Measurements from ENCODE around the gene CLCN1. TPM values are rescaled to one million over a fixed set of nuclear protein-coding genes. Genes with fewer than 3 reads are reported as not detected.
A peak's percentile ranks its signal among the peaks of the same experiment; 100 is the strongest.

Gene CLCN1
- total RNA-seq, 4 donors from 2014 or later: not detected

GRCh38 chr7:143372070-143372469 lies 56.2 kb downstream of the CLCN1 start:
- intact Hi-C loops (cut with DNase I): no loop called here
- TF ChIP-seq POLR2A (IDR thresholded peaks at IDR 0.05): no peak
- TF ChIP-seq CTCF (IDR thresholded peaks at IDR 0.05): no peak
- Histone ChIP-seq H3K4me3 (replicated peaks in 1 of 3) (no peak overlapping the region), H3K9me3 (no peaks in the 10 kb centered on the region), H3K4me1 (no peaks in the 10 kb centered on the region), H3K27me3 (no peaks in the 10 kb centered on the region), H3K36me3 (no peaks in the 10 kb centered on the region), H3K27ac (no peak overlapping the region)
- DNase-seq: peak in 1 of 2 donors; percentile 35
- 56 to 68% methylated on average over 4 of the region's 4 CpGs for WGBS, 2 donors

- intact Hi-C loops (cut with DNase I): no loop called here
- DNase-seq: no peak
- 87 to 90% methylated on average over 4 of the region's 4 CpGs for WGBS, 2 donors
- Histone ChIP-seq H3K36me3 (no peaks in the 10 kb centered on the region), H3K27me3 (no peaks in the 10 kb centered on the region), H3K27ac (no peak overlapping the region), H3K9me3 (no peaks in the 10 kb centered on the region), H3K4me3 (replicated peaks in 1 of 3) (no peak overlapping the region), H3K4me1 (no peaks in the 10 kb centered on the region)
- TF ChIP-seq POLR2A (IDR thresholded peaks at IDR 0.05) (no peak), CTCF (IDR thresholded peaks at IDR 0.05) (no peak)
Observed at GRCh38 chr7:143373255-143373794, 57.4 kb downstream of the CLCN1 start.

- Histone ChIP-seq H3K27me3 (no peaks in the 10 kb centered on the region), H3K4me3 (replicated peaks in 1 of 3) (no peak overlapping the region), H3K4me1 (peaks cover under 1% of the 10 kb centered on the region in 2 donors), H3K9me3 (no peaks in the 10 kb centered on the region), H3K36me3 (no peaks in the 10 kb centered on the region), H3K27ac (no peak overlapping the region)
- no peak for DNase-seq
- intact Hi-C loops (cut with DNase I): no loop called here
- TF ChIP-seq POLR2A (IDR thresholded peaks at IDR 0.05) (no peak), CTCF (IDR thresholded peaks at IDR 0.05) (no peak)
- 82 to 87% methylated on average over 5 of the region's 5 CpGs for WGBS, 2 donors
Observed at GRCh38 chr7:143374561-143374960, 58.6 kb downstream of the CLCN1 start.

GRCh38 chr7:143375298-143376034 lies 59.6 kb downstream of the CLCN1 start:
- Histone ChIP-seq H3K36me3 (no peaks in the 10 kb centered on the region), H3K4me1 (peaks cover 5 to 6% of the 10 kb centered on the region in 2 donors), H3K27me3 (no peaks in the 10 kb centered on the region), H3K4me3 (replicated peaks in 1 of 3) (no peak overlapping the region), H3K9me3 (no peaks in the 10 kb centered on the region), H3K27ac (no peak overlapping the region)
- no peak for TF ChIP-seq POLR2A (IDR thresholded peaks at IDR 0.05)
- no peak for TF ChIP-seq CTCF (IDR thresholded peaks at IDR 0.05)
- intact Hi-C loops (cut with DNase I): no loop called here
- WGBS, 2 donors: 81 to 89% methylated on average over 6 to 7 of the region's 7 CpGs
- no peak for DNase-seq

- intact Hi-C loops (cut with DNase I): no loop called here
- TF ChIP-seq POLR2A (IDR thresholded peaks at IDR 0.05): no peak
- TF ChIP-seq CTCF (IDR thresholded peaks at IDR 0.05): no peak
- H3K9me3 ChIP-seq: no peaks in the 10 kb centered on the region
- H3K27ac ChIP-seq: no peak overlapping the region
- DNase-seq: no peak
- H3K4me3 ChIP-seq (replicated peaks in 1 of 3): no peak overlapping the region
- WGBS, 2 donors: 74 to 80% methylated on average over 5 of the region's 5 CpGs
- no peaks in the 10 kb centered on the region for H3K27me3 ChIP-seq
- H3K4me1 ChIP-seq: peaks cover 5 to 6% of the 10 kb centered on the region in 2 donors
- H3K36me3 ChIP-seq: no peaks in the 10 kb centered on the region
Observed at GRCh38 chr7:143376396-143376795, 60.5 kb downstream of the CLCN1 start.
